ENCODE data around the gene SDR9C7.
"Not testable (repeated sequence)": the region's sequence is repeated elsewhere in the genome, so short reads cannot be mapped to it uniquely, and the experiment has no call there.

GRCh38 chr12:56882407-56882806 lies 51.8 kb downstream of the SDR9C7 start:
- not testable (repeated sequence) for TF ChIP-seq CTCF, MYC (IDR thresholded peaks at IDR 0.05; ENCODE audit: low read depth, low read length)
